Measurements from ENCODE around the gene OSBPL8.

Gene OSBPL8

DNA sequence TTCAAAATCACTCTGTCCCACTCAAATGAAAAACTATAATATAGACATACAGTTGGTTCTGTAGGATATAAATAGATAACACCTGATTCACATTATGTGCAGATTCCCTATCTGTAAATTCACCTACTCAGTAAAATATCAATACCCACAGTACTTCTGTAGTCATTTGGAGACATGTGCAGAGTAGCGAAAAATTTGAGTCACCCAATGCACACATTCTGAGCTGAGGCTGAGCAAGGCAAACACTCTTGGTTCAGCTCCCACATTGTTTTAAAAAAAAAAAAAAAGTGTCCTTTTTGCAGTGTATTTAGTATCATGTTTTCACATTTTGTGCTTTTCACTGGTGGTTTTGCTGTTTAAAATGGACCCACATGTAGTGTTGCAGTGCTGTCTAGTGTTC is 184.1 kb downstream of the OSBPL8 start:
- Histone ChIP-seq H2BK12ac (ENCODE audit: low read length) (no peak overlapping the region), H3K4me3 (ENCODE audit: low read length in 2 of 2) (no peak overlapping the region), H2BK15ac (ENCODE audit: low read length) (no peak overlapping the region), H2BK120ac (ENCODE audit: low read depth, low read length) (no peak overlapping the region), H3K27me3 (ENCODE audit: control insufficient read depth in 3 of 3, insufficient read depth in 3 of 3, low read depth in 1 of 3, low read length in 3 of 3) (no peaks in the 10 kb centered on the region), H3K4ac (ENCODE audit: low read length) (no peak overlapping the region), H4K91ac (ENCODE audit: low read depth, low read length, poor library complexity) (no peak overlapping the region), H3K36me3 (replicated peaks in 1 of 2; ENCODE audit: control insufficient read depth in 2 of 2, insufficient read depth in 2 of 2, low read length in 2 of 2) (peaks cover 3 to 88% of the 10 kb centered on the region in 2 donors), H3K9me3 (replicated peaks in 1 of 2; ENCODE audit: control insufficient read depth in 2 of 2, insufficient read depth in 1 of 2, low read depth in 1 of 2, low read length in 2 of 2) (no peaks in the 10 kb centered on the region), H2AFZ (ENCODE audit: low read length) (no peak overlapping the region), H3K27ac (replicated peaks; ENCODE audit: low read length) (no peak overlapping the region), H3K18ac (ENCODE audit: low read length) (no peak overlapping the region), H3K23ac (ENCODE audit: low read depth, low read length, poor library complexity) (no peak overlapping the region), H2AK5ac (ENCODE audit: low read depth, low read length) (no peak overlapping the region), H2BK5ac (ENCODE audit: low read length) (no peak overlapping the region), H3K79me1 (ENCODE audit: low read depth, low read length) (no peaks in the 10 kb centered on the region), H3K4me2 (ENCODE audit: insufficient read depth, low read length, poor library complexity, severe bottlenecking) (no peak overlapping the region), H4K8ac (ENCODE audit: low read depth, low read length) (no peak overlapping the region), H3K14ac (ENCODE audit: low read length) (no peak overlapping the region), H3K4me1 (ENCODE audit: control insufficient read depth in 2 of 2, insufficient read depth in 1 of 2, low read depth in 1 of 2, low read length in 2 of 2) (no peaks in the 10 kb centered on the region), H3K9ac (ENCODE audit: low read depth, low read length, poor library complexity) (no peak overlapping the region)
- no CpG with 5 or more reads among the region's 1 CpG for WGBS, 2 donors (ENCODE audit: extremely low coverage in 2 of 2, insufficient read length in 2 of 2, insufficient replicate concordance in 1 of 2)
- DNase-seq (ENCODE audit: low spot score), result no peak

DNA sequence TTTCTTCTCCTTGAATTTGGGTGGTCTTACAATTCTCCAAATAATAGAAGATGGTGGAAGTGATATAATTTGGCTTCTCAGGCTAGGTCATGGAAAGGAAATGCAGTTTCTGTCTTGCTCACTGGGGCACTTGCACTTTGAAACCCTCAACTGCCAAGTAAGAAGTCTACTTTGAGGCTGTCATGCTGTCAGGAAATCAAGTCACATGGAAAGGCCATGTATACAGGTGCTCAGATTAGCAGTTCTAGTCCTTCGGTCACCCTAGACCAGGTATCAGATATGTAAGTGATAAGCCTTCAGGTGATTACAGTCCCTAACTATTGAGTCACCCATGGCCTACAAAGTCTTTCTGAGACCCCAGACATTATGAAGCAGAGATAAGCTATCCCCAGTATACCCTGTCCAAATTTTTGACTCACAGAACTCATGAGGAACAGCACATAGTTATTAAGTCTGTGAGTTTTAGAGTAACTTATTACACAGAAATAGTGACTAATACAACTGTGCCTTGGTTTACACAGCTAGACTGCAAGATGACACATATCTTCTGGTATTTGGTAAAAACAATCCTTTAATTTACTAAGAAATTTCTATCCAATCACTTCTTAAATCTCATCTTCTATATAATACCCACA is 185.1 kb downstream of the OSBPL8 start:
- no peak overlapping the region for H2BK5ac ChIP-seq (ENCODE audit: low read length)
- H3K18ac ChIP-seq (ENCODE audit: low read length), result no peak overlapping the region
- H3K36me3 ChIP-seq (replicated peaks in 1 of 2; ENCODE audit: control insufficient read depth in 2 of 2, insufficient read depth in 2 of 2, low read length in 2 of 2), result peaks cover 4 to 91% of the 10 kb centered on the region in 2 donors
- no peak overlapping the region for H2AFZ ChIP-seq (ENCODE audit: low read length)
- no peaks in the 10 kb centered on the region for H3K9me3 ChIP-seq (replicated peaks in 1 of 2; ENCODE audit: control insufficient read depth in 2 of 2, insufficient read depth in 1 of 2, low read depth in 1 of 2, low read length in 2 of 2)
- no peak overlapping the region for H2BK12ac ChIP-seq (ENCODE audit: low read length)
- H2BK120ac ChIP-seq (ENCODE audit: low read depth, low read length), result no peak overlapping the region
- H3K79me1 ChIP-seq (ENCODE audit: low read depth, low read length), result no peaks in the 10 kb centered on the region
- no peak overlapping the region for H3K14ac ChIP-seq (ENCODE audit: low read length)
- H3K23ac ChIP-seq (ENCODE audit: low read depth, low read length, poor library complexity), result no peak overlapping the region
- no peaks in the 10 kb centered on the region for H3K27me3 ChIP-seq (ENCODE audit: control insufficient read depth in 3 of 3, insufficient read depth in 3 of 3, low read depth in 1 of 3, low read length in 3 of 3)
- H3K4me1 ChIP-seq (ENCODE audit: control insufficient read depth in 2 of 2, insufficient read depth in 1 of 2, low read depth in 1 of 2, low read length in 2 of 2), result no peaks in the 10 kb centered on the region
- no peak overlapping the region for H3K4me2 ChIP-seq (ENCODE audit: insufficient read depth, low read length, poor library complexity, severe bottlenecking)
- DNase-seq (ENCODE audit: low spot score), result no peak
- no peak overlapping the region for H2BK15ac ChIP-seq (ENCODE audit: low read length)
- H3K4me3 ChIP-seq (ENCODE audit: low read length in 2 of 2), result no peak overlapping the region
- H4K91ac ChIP-seq (ENCODE audit: low read depth, low read length, poor library complexity), result no peak overlapping the region
- H3K9ac ChIP-seq (ENCODE audit: low read depth, low read length, poor library complexity), result no peak overlapping the region
- H3K4ac ChIP-seq (ENCODE audit: low read length), result no peak overlapping the region
- no peak overlapping the region for H2AK5ac ChIP-seq (ENCODE audit: low read depth, low read length)
- H4K8ac ChIP-seq (ENCODE audit: low read depth, low read length), result no peak overlapping the region
- no peak overlapping the region for H3K27ac ChIP-seq (replicated peaks; ENCODE audit: low read length)
- WGBS, 2 donors (ENCODE audit: extremely low coverage in 2 of 2, insufficient read length in 2 of 2, insufficient replicate concordance in 1 of 2), result no CpG with 5 or more reads among the region's 1 CpG

DNA sequence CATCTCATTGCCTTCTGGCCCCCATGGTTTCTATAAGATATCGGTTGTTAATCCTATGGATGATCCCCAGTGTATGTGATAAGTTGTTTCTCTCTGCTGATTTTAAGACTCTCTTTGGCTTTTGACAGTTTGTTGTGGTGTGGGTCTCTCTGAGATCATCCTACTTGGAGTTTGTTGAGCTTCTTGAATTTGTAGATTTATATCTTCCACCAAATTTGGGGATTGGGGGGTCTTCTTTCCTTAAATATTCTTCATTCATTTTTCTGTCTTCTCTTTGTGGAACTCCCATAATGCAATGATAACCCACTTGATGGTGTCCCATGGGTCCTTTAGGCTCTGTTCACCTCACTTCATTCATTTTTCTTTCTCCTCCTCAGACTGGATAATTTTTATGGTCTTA is 191.3 kb downstream of the OSBPL8 start:
- Histone ChIP-seq H2AK5ac (ENCODE audit: low read depth, low read length) (no peak overlapping the region), H3K4me1 (ENCODE audit: control insufficient read depth in 2 of 2, insufficient read depth in 1 of 2, low read depth in 1 of 2, low read length in 2 of 2) (no peaks in the 10 kb centered on the region), H3K4me2 (ENCODE audit: insufficient read depth, low read length, poor library complexity, severe bottlenecking) (no peak overlapping the region), H3K27ac (replicated peaks; ENCODE audit: low read length) (no peak overlapping the region), H3K4me3 (ENCODE audit: low read length in 2 of 2) (no peak overlapping the region), H2BK12ac (ENCODE audit: low read length) (no peak overlapping the region), H4K91ac (ENCODE audit: low read depth, low read length, poor library complexity) (no peak overlapping the region), H3K4ac (ENCODE audit: low read length) (no peak overlapping the region), H2BK120ac (ENCODE audit: low read depth, low read length) (no peak overlapping the region), H2AFZ (ENCODE audit: low read length) (no peak overlapping the region), H3K14ac (ENCODE audit: low read length) (no peak overlapping the region), H2BK5ac (ENCODE audit: low read length) (no peak overlapping the region), H4K8ac (ENCODE audit: low read depth, low read length) (no peak overlapping the region), H3K27me3 (ENCODE audit: control insufficient read depth in 3 of 3, insufficient read depth in 3 of 3, low read depth in 1 of 3, low read length in 3 of 3) (no peaks in the 10 kb centered on the region), H3K9me3 (replicated peaks in 1 of 2; ENCODE audit: control insufficient read depth in 2 of 2, insufficient read depth in 1 of 2, low read depth in 1 of 2, low read length in 2 of 2) (peaks cover 2 to 15% of the 10 kb centered on the region in 2 donors), H3K36me3 (replicated peaks in 1 of 2; ENCODE audit: control insufficient read depth in 2 of 2, insufficient read depth in 2 of 2, low read length in 2 of 2) (peaks cover 13 to 86% of the 10 kb centered on the region in 2 donors), H3K23ac (ENCODE audit: low read depth, low read length, poor library complexity) (no peak overlapping the region), H3K18ac (ENCODE audit: low read length) (no peak overlapping the region), H3K9ac (ENCODE audit: low read depth, low read length, poor library complexity) (no peak overlapping the region), H2BK15ac (ENCODE audit: low read length) (no peak overlapping the region), H3K79me1 (ENCODE audit: low read depth, low read length) (no peaks in the 10 kb centered on the region)
- WGBS, 2 donors (ENCODE audit: extremely low coverage in 2 of 2, insufficient read length in 2 of 2, insufficient replicate concordance in 1 of 2), result no CpG with 5 or more reads among the region's 1 CpG
- DNase-seq (ENCODE audit: low spot score), result no peak

DNA sequence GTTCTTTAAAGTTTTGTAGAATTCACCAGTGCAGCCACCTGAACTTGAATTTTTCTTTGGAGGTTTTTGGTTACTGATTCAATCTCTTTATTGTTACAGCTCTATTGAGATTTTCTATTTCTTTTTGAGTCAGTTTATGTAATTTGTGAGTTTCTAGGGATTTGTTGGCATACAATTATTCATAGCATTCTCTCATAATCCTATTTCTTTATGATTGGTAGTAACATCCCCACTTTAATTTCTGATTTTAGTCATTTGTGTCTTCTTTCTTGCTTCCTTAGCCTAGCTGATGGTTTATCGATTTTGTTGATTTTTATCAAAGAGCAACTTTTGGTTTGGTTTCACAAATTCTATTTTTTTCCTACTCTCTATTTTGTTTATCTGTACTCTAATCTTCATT is 193.4 kb downstream of the OSBPL8 start:
- no peak overlapping the region for H2BK5ac ChIP-seq (ENCODE audit: low read length)
- no CpG with 5 or more reads among the region's 1 CpG for WGBS, 2 donors (ENCODE audit: extremely low coverage in 2 of 2, insufficient read length in 2 of 2, insufficient replicate concordance in 1 of 2)

More for the DNA sequence above, 193.4 kb downstream of the OSBPL8 start:
- H3K79me1 ChIP-seq (ENCODE audit: low read depth, low read length), result no peaks in the 10 kb centered on the region
- H3K27ac ChIP-seq (replicated peaks; ENCODE audit: low read length), result no peak overlapping the region
- H3K36me3 ChIP-seq (replicated peaks in 1 of 2; ENCODE audit: control insufficient read depth in 2 of 2, insufficient read depth in 2 of 2, low read length in 2 of 2), result peaks cover 13 to 73% of the 10 kb centered on the region in 2 donors
- no peak overlapping the region for H3K4me3 ChIP-seq (ENCODE audit: low read length in 2 of 2)
- H2AK5ac ChIP-seq (ENCODE audit: low read depth, low read length), result no peak overlapping the region
- no peak overlapping the region for H3K4ac ChIP-seq (ENCODE audit: low read length)
- peaks cover 2 to 15% of the 10 kb centered on the region in 2 donors for H3K9me3 ChIP-seq (replicated peaks in 1 of 2; ENCODE audit: control insufficient read depth in 2 of 2, insufficient read depth in 1 of 2, low read depth in 1 of 2, low read length in 2 of 2)
- no peak overlapping the region for H2BK15ac ChIP-seq (ENCODE audit: low read length)
- no peak overlapping the region for H3K4me2 ChIP-seq (ENCODE audit: insufficient read depth, low read length, poor library complexity, severe bottlenecking)
- H2BK120ac ChIP-seq (ENCODE audit: low read depth, low read length), result no peak overlapping the region
- no peaks in the 10 kb centered on the region for H3K4me1 ChIP-seq (ENCODE audit: control insufficient read depth in 2 of 2, insufficient read depth in 1 of 2, low read depth in 1 of 2, low read length in 2 of 2)
- H3K23ac ChIP-seq (ENCODE audit: low read depth, low read length, poor library complexity), result no peak overlapping the region
- H4K91ac ChIP-seq (ENCODE audit: low read depth, low read length, poor library complexity), result no peak overlapping the region
- no peak overlapping the region for H2BK12ac ChIP-seq (ENCODE audit: low read length)
- DNase-seq (ENCODE audit: low spot score), result no peak
- no peak overlapping the region for H3K9ac ChIP-seq (ENCODE audit: low read depth, low read length, poor library complexity)
- H2AFZ ChIP-seq (ENCODE audit: low read length), result no peak overlapping the region
- H3K14ac ChIP-seq (ENCODE audit: low read length), result no peak overlapping the region
- no peak overlapping the region for H3K18ac ChIP-seq (ENCODE audit: low read length)
- no peak overlapping the region for H4K8ac ChIP-seq (ENCODE audit: low read depth, low read length)
- H3K27me3 ChIP-seq (ENCODE audit: control insufficient read depth in 3 of 3, insufficient read depth in 3 of 3, low read depth in 1 of 3, low read length in 3 of 3), result no peaks in the 10 kb centered on the region
